H1 (cell line): Measurements from ENCODE around the gene TTI1. TPM values are rescaled to one million over a fixed set of nuclear protein-coding genes. Genes with fewer than 3 reads are reported as not detected.

Experiments
- CTCF ChIA-PET: fragments of 300-600 bp; sonication (Branson Sonifier 250); formaldehyde crosslinking; loops from one replicate; lab custom pipeline; 2021; ENCODE audit not compliant: partially characterized antibody; lab: Charles Lee
- POLR2A ChIA-PET: fragments of 300-600 bp; sonication (Branson Sonifier 250); formaldehyde crosslinking; loops from one replicate; lab custom pipeline; 2021; ENCODE audit warnings: inconsistent platforms; ENCODE audit not compliant: partially characterized antibody; lab: Charles Lee
- DNase-seq, 2 experiments: peaks; one replicate each; pipeline versions ENCODE4 v3.0.0 to v3.0.0-alpha.2; 2010 to 2022; ENCODE audit warnings: low spot score in 2 of 2, low read depth in 1 of 2, mixed read lengths in 1 of 2
- FAIRE-seq: peaks from 2 replicates; lab custom pipeline; 2011; peaks lifted over from hg19 to GRCh38; lab: Jason Lieb, UNC
- H2AFZ ChIP-seq: 2 replicates; pipeline ENCODE4 v1.8.1; 2012; ENCODE audit warnings: low read length, inconsistent platforms
- H2AK5ac ChIP-seq: 2 replicates; pipeline ENCODE4 v1.6.1; 2013; ENCODE audit warnings: low read depth, low read length
- H2BK120ac ChIP-seq: replicated peaks from 2 replicates; pipeline ENCODE3; 2013; ENCODE audit warnings: low read depth, low read length, inconsistent platforms
- H2BK12ac ChIP-seq: 2 replicates; pipeline ENCODE4 v1.6.1; 2013; ENCODE audit warnings: low read depth, low read length
- H2BK15ac ChIP-seq: 2 replicates; pipeline ENCODE4 v1.6.1; 2013; ENCODE audit warnings: low read length
- H2BK20ac ChIP-seq: 2 replicates; pipeline ENCODE4 v1.6.1; 2013; ENCODE audit warnings: low read length
- H2BK5ac ChIP-seq: 2 replicates; pipeline ENCODE4 v1.6.1; 2013; ENCODE audit warnings: low read depth, low read length
- H3K14ac ChIP-seq: 2 replicates; pipeline ENCODE4 v1.6.1; 2013; ENCODE audit warnings: inconsistent platforms; ENCODE audit not compliant: insufficient read length
- H3K18ac ChIP-seq: 2 replicates; pipeline ENCODE4 v1.6.1; 2013; ENCODE audit warnings: low read length; ENCODE audit errors: extremely low read depth
- H3K23ac ChIP-seq: 2 replicates; pipeline ENCODE4 v1.6.1; 2013; ENCODE audit warnings: inconsistent platforms; ENCODE audit not compliant: insufficient read length
- H3K23me2 ChIP-seq: 2 replicates; pipeline ENCODE4 v1.6.1; 2013; ENCODE audit warnings: low read depth, low read length
- H3K27ac ChIP-seq: 2 replicates; pipeline ENCODE4 v1.6.1; 2011; ENCODE audit warnings: low read depth, low read length, inconsistent platforms
- H3K27me3 ChIP-seq, 4 experiments: replicated peaks in 1 of 4; 1 replicate in 1 of 4; 2 replicates in 3 of 4; pipeline versions ENCODE4 v1.6.1 to v1.8.1; 2011 to 2013; ENCODE audit warnings: low read length in 3 of 4, mild to moderate bottlenecking in 3 of 4, inconsistent platforms in 2 of 4, mixed read lengths in 2 of 4, moderate library complexity in 1 of 4; ENCODE audit not compliant: control insufficient read depth in 3 of 4, insufficient read depth in 3 of 4; ENCODE audit errors: extremely low read depth in 1 of 4
- H3K36me3 ChIP-seq, 4 experiments: 2 replicates each; pipeline versions ENCODE4 v1.6.1 to v1.8.1; 2011 to 2013; ENCODE audit warnings: mild to moderate bottlenecking in 4 of 4, low read length in 3 of 4, moderate library complexity in 2 of 4, control low read depth in 1 of 4, inconsistent platforms in 1 of 4; ENCODE audit not compliant: insufficient read depth in 4 of 4, control insufficient read depth in 2 of 4
- H3K4ac ChIP-seq: replicated peaks from 2 replicates; pipeline ENCODE3; 2013; ENCODE audit warnings: low read length, low read depth, mixed read lengths, inconsistent platforms; ENCODE audit not compliant: insufficient read length
- H3K4me1 ChIP-seq, 4 experiments: replicated peaks in 1 of 4; 1 replicate in 1 of 4; 2 replicates in 3 of 4; pipeline versions ENCODE4 v1.6.1 to v1.8.1; 2011 to 2013; ENCODE audit warnings: low read length in 3 of 4, inconsistent platforms in 2 of 4, mixed read lengths in 1 of 4; ENCODE audit not compliant: insufficient read depth in 4 of 4, control insufficient read depth in 3 of 4
- H3K4me2 ChIP-seq, 2 experiments: 2 replicates each; pipeline versions ENCODE4 v1.6.1 to v1.8.1; 2011 to 2013; ENCODE audit warnings: low read depth in 2 of 2, low read length in 2 of 2, control low read depth in 1 of 2, inconsistent platforms in 1 of 2, mild to moderate bottlenecking in 1 of 2; ENCODE audit not compliant: insufficient read depth in 1 of 2
- H3K4me3 ChIP-seq, 4 experiments: fragments of 200-600, 300-600 bp in 1 of 4; sonication (generic), shearing (Covaris generic), sonication (Bioruptor Twin) in 1 of 4; 2 replicates each; pipeline versions ENCODE4 v1.5.1 to v1.8.1; 2011 to 2016; ENCODE audit warnings: low read length in 4 of 4, low read depth in 3 of 4, control low read depth in 2 of 4, inconsistent platforms in 2 of 4, mild to moderate bottlenecking in 2 of 4, mixed read lengths in 1 of 4, moderate library complexity in 1 of 4; ENCODE audit not compliant: insufficient read depth in 2 of 4; ENCODE audit errors: extremely low read depth in 1 of 4
- H3K56ac ChIP-seq: replicated peaks from 2 replicates; pipeline ENCODE3; 2013; ENCODE audit warnings: low read depth, mild to moderate bottlenecking, mixed read lengths, low read length, inconsistent platforms; ENCODE audit not compliant: insufficient read length
- H3K79me1 ChIP-seq: 2 replicates; pipeline ENCODE4 v1.6.1; 2013; ENCODE audit warnings: low read depth, low read length, control low read depth
- H3K79me2 ChIP-seq, 2 experiments: 2 replicates each; pipeline versions ENCODE4 v1.6.1 to v1.8.1; 2012 to 2013; ENCODE audit warnings: low read length in 2 of 2, mild to moderate bottlenecking in 2 of 2, inconsistent platforms in 1 of 2; ENCODE audit not compliant: insufficient read depth in 2 of 2, control insufficient read depth in 1 of 2
- H3K9ac ChIP-seq, 4 experiments: replicated peaks in 1 of 4; 1 replicate in 1 of 4; 2 replicates in 3 of 4; pipeline versions ENCODE4 v1.6.1 to v1.8.1; 2011 to 2013; ENCODE audit warnings: low read depth in 3 of 4, low read length in 3 of 4, control low read depth in 2 of 4, mild to moderate bottlenecking in 2 of 4, moderate library complexity in 2 of 4, inconsistent platforms in 1 of 4; ENCODE audit errors: extremely low read depth in 1 of 4
- H3K9me3 ChIP-seq, 2 experiments: 2 replicates each; pipeline versions ENCODE4 v1.6.1 to v1.8.1; 2012 to 2013; ENCODE audit warnings: mild to moderate bottlenecking in 2 of 2, moderate library complexity in 2 of 2, control low read depth in 1 of 2, inconsistent platforms in 1 of 2, low read depth in 1 of 2, low read length in 1 of 2, mixed read lengths in 1 of 2; ENCODE audit not compliant: insufficient read depth in 2 of 2
- H4K20me1 ChIP-seq, 2 experiments: replicated peaks in 1 of 2; 2 replicates each; pipeline versions ENCODE3 to v1.8.1; 2011 to 2013; ENCODE audit warnings: inconsistent platforms in 2 of 2, low read length in 2 of 2, mild to moderate bottlenecking in 1 of 2; ENCODE audit not compliant: insufficient read depth in 2 of 2, control insufficient read depth in 1 of 2
- H4K5ac ChIP-seq: 2 replicates; pipeline ENCODE4 v1.6.1; 2013; ENCODE audit warnings: low read length, low read depth, mixed read lengths, inconsistent platforms; ENCODE audit not compliant: insufficient read length
- H4K8ac ChIP-seq: 2 replicates; pipeline ENCODE4 v1.8.0; 2013; ENCODE audit warnings: mild to moderate bottlenecking, moderate library complexity, low read length, inconsistent platforms; ENCODE audit not compliant: insufficient read depth; ENCODE audit errors: extremely low read depth
- H4K91ac ChIP-seq: replicated peaks from 2 replicates; pipeline ENCODE3; 2013; ENCODE audit warnings: low read length, mixed read lengths, inconsistent platforms; ENCODE audit not compliant: insufficient read length
- CREB1 ChIP-seq: IDR thresholded peaks from 2 replicates; pipeline ENCODE4 v1.6.1; 2012; ENCODE audit warnings: inconsistent platforms
- JUN ChIP-seq: IDR thresholded peaks from 2 replicates; pipeline ENCODE4 v1.6.1; 2011; ENCODE audit warnings: low read depth, mild to moderate bottlenecking, improper control_type of control experiment, low read length
- KDM1A ChIP-seq: fragments of 200-600, 300-600 bp; sonication (generic); IDR thresholded peaks from 2 replicates; pipeline ENCODE4 v1.7.1; 2016; ENCODE audit warnings: mild to moderate bottlenecking, low read length, borderline replicate concordance
- RAD21 ChIP-seq, 2 experiments: IDR thresholded peaks in 1 of 2; conservative IDR thresholded peaks in 1 of 2; 2 replicates each; pipeline ENCODE4 v1.6.1; 2011; ENCODE audit warnings: low read depth in 2 of 2, low read length in 2 of 2, improper control_type of control experiment in 1 of 2, inconsistent platforms in 1 of 2, mild to moderate bottlenecking in 1 of 2, moderate library complexity in 1 of 2
- RBBP5 ChIP-seq: IDR thresholded peaks from 2 replicates; pipeline ENCODE4 v1.7.1; 2012; ENCODE audit warnings: low read depth, mild to moderate bottlenecking, inconsistent platforms, low read length, moderate library complexity, borderline replicate concordance
- RXRA ChIP-seq: IDR thresholded peaks from 2 replicates; pipeline ENCODE4 v1.6.1; 2011; ENCODE audit warnings: low read depth, mild to moderate bottlenecking, low read length, moderate library complexity; ENCODE audit not compliant: insufficient read depth
- SAP30 ChIP-seq: fragments of 300-600 bp; sonication (generic); IDR thresholded peaks from 2 replicates; pipeline ENCODE4 v1.7.1; 2012; ENCODE audit warnings: low read length, moderate library complexity, mild to moderate bottlenecking, inconsistent platforms; ENCODE audit not compliant: insufficient read depth, insufficient replicate concordance
- SRF ChIP-seq: IDR thresholded peaks from 2 replicates; pipeline ENCODE4 v1.6.1; 2011; ENCODE audit warnings: mild to moderate bottlenecking, low read depth, low read length, moderate library complexity
- TEAD4 ChIP-seq: IDR thresholded peaks from 2 replicates; pipeline ENCODE4 v1.6.1; 2012; ENCODE audit warnings: low read depth, low read length, inconsistent platforms, mixed read lengths
- WGBS, 2 experiments: shearing (Covaris generic) in 1 of 2; methylation state at CpG; one replicate each; pipeline versions ENCODE4 v1.1.6 to v1.1.7; 2013 to 2015; ENCODE audit warnings: low lambda C conversion rate in 2 of 2, mixed read lengths in 2 of 2, inconsistent platforms in 1 of 2, low coverage in 1 of 2, missing lambda C conversion rate in 1 of 2; ENCODE audit not compliant: insufficient replicate concordance in 2 of 2, insufficient coverage in 1 of 2, insufficient read length in 1 of 2; ENCODE audit errors: extremely low coverage in 1 of 2, missing lambda C conversion rate in 1 of 2; 5-methylcytosine and 5-hydroxymethylcytosine counted together
- polyA plus RNA-seq, 7 experiments: library from polyadenylated mRNA; depleted of rRNA in 3 of 7; stranded (reverse) in 5 of 7; unstranded in 2 of 7; fragments of >200 nt in 5 of 7; fragments of 200-250 nt in 2 of 7; gene quantifications; 1 replicate in 5 of 7; 2 replicates in 1 of 7; 4 replicates in 1 of 7; pipeline versions ENCODE4 v1.2.1 to v1.2.3, GENCODE V29; 2011 to 2013; ENCODE audit warnings: missing spikeins in 2 of 7, mixed read lengths in 2 of 7
- total RNA-seq: library from RNA; stranded (reverse); fragmentation: NEBNext Ultra II Directional; extraction: Animal tissue kit (Norgen Biotek cat#: 25700); gene quantifications from 2 replicates; pipeline ENCODE4 v1.2.1, GENCODE V29; 2021
- TF ChIP-seq, protein P1 (sequence below): IDR thresholded peaks from 2 replicates; pipeline ENCODE4 v1.6.1; 2012; ENCODE audit warnings: inconsistent platforms

Gene TTI1
- total and polyA plus RNA-seq, 2 of the 8 experiments (the other 6 are each of a cell fraction or from before 2014, with no cell fraction given), result 34.1 to 47.0 TPM

DNA sequence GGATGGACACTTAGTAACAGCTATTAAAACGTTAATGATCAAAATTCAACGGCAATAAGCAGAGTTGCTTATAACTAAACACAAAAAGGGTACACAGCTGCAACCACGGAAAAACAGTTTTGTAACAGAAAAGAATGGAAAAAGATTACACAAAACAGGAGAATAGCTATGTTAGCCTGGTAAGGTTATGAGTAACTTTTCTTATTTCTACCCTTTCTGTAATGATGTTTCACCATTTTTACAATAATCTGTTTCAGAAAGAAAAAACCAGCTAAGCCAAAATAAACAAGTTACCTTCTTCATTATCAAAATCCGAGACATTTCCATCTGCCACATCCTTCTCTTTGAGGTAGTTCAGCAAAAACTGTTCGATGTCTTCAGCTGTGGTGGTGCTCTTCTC, 27.4 kb downstream of the TTI1 start:
- H3K9me3 ChIP-seq, result no peaks in the 10 kb centered on the region
- H3K27me3 ChIP-seq, result no peaks in the 10 kb centered on the region
- H2BK120ac ChIP-seq, result no peak overlapping the region
- H3K4me1 ChIP-seq, result no peaks in the 10 kb centered on the region
- H3K14ac ChIP-seq, result no peak overlapping the region
- H2BK12ac ChIP-seq, result no peak overlapping the region
- no peak overlapping the region for H3K9ac ChIP-seq
- peaks cover 0 to 16% of the 10 kb centered on the region in 2 experiments; a peak in 2 of 4 replicates for H3K79me2 ChIP-seq
- H2BK15ac ChIP-seq, result no peak overlapping the region
- no peak overlapping the region for H2BK20ac ChIP-seq
- H4K20me1 ChIP-seq, result peaks cover 0 to 2% of the 10 kb centered on the region in 2 experiments
- no peaks in the 10 kb centered on the region for H3K23me2 ChIP-seq
- H3K23ac ChIP-seq, result no peak overlapping the region
- no peak for DNase-seq
- 98% methylated on average over 5 of the region's 5 CpGs; no CpG with 5 or more reads in 1 of the 2 experiments for WGBS, 2 experiments
- H3K36me3 ChIP-seq, result peaks cover 9 to 48% (median 23%) of the 10 kb centered on the region in 4 experiments; a peak in 7 of 8 replicates
- H2AFZ ChIP-seq, result no peak overlapping the region
- CTCF ChIA-PET, result interaction anchor here (1.0 kb wide), 1 partner anchor 103 kb away, joined by 3 read pairs; the partner anchor contains the start of gene VSTM2L
- H4K8ac ChIP-seq, result no peak overlapping the region
- no peak overlapping the region for H4K91ac ChIP-seq
- H3K4ac ChIP-seq, result no peak overlapping the region
- H2AK5ac ChIP-seq, result no peak overlapping the region
- H3K4me3 ChIP-seq, result no peak overlapping the region
- FAIRE-seq, result no peak
- POLR2A ChIA-PET, result interaction anchor here (1.4 kb wide), 1 partner anchor 26 kb away, joined by 4 read pairs; no protein-coding TSS in a partner anchor
- H3K56ac ChIP-seq, result no peak overlapping the region
- peaks cover 4% of the 10 kb centered on the region; the same call in 1 of the 2 replicates for H3K79me1 ChIP-seq
- H2BK5ac ChIP-seq, result no peak overlapping the region
- no peak overlapping the region for H4K5ac ChIP-seq
- H3K18ac ChIP-seq, result no peak overlapping the region
- no peak overlapping the region for H3K27ac ChIP-seq
- H3K4me2 ChIP-seq, result no peak overlapping the region
- TF ChIP-seq RXRA, result no peak
- no peak for TF ChIP-seq RAD21 (IDR thresholded peaks at IDR 0.05 in 1 of 2, conservative IDR thresholded peaks at IDR 0.05 in 1 of 2; ENCODE audit: low read depth in 2 of 2, low read length in 2 of 2)
- TF ChIP-seq JUN, result no peak
- no peak for TF ChIP-seq CREB1
- TF ChIP-seq SRF, result no peak
- no peak for TF ChIP-seq TEAD4
- no peak for TF ChIP-seq RBBP5
- TF ChIP-seq SAP30, result no peak
- TF ChIP-seq KDM1A, result no peak
- TF ChIP-seq, protein P1, sequence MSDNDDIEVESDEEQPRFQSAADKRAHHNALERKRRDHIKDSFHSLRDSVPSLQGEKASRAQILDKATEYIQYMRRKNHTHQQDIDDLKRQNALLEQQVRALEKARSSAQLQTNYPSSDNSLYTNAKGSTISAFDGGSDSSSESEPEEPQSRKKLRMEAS, result no peak
